ES-I3 (cell line): ENCODE results near the gene MRPL34.
A peak's percentile ranks its signal among the peaks of the same experiment; 100 is the strongest.
"Not testable (repeated sequence)": the region's sequence is repeated elsewhere in the genome, so short reads cannot be mapped to it uniquely, and the experiment has no call there.

Source experiments
- H3K36me3 ChIP-seq: 2 replicates; pipeline ENCODE4 v1.6.1; 2013; ENCODE audit warnings: mild to moderate bottlenecking, low read length, control low read depth, moderate library complexity; ENCODE audit not compliant: insufficient read depth
- H3K4me1 ChIP-seq: 2 replicates; pipeline ENCODE4 v1.6.1; 2013; ENCODE audit warnings: mild to moderate bottlenecking, control low read depth, low read length; ENCODE audit not compliant: insufficient read depth
- H3K9ac ChIP-seq: 2 replicates; pipeline ENCODE4 v1.6.1; 2013; ENCODE audit warnings: low read depth, mild to moderate bottlenecking, low read length, moderate library complexity
- H3K9me3 ChIP-seq: 2 replicates; pipeline ENCODE4 v1.6.1; 2013; ENCODE audit warnings: mild to moderate bottlenecking, low read length, moderate library complexity; ENCODE audit not compliant: control insufficient read depth, insufficient read depth

The MRPL34 gene

DNA sequence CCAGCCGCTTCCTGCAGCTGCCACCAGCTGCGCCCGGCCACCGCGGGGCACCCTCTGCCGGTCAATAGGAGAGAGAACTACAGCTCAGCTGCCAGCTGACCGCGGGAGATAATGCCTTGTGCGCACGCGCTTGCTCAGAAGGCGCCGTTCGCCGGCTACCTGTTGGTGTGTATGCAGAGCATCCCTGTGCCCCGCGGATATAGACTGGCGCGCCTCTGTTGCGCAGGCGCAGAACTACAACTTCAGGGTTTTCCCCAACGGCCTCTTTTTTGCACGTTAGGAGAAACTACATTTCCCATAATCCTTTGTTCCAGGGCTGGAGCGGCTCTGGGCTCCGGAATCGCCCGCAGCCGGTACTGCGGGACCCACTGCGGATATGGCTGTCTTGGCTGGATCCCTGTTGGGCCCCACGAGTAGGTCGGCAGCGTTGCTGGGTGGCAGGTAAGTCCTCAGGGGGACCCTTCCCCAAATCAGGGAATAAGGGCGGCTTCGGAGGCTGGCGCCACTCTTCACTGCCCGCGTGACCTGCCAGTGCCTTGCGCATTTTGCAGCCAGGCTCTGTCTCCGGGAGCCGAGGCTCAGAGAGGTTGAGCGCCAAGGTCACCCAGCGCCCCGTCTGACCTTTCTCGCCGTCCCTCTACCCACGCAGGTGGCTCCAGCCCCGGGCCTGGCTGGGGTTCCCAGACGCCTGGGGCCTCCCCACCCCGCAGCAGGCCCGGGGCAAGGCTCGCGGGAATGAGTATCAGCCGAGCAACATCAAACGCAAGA is at the start of gene MRPL34:
Gene MRPL34 (plus strand): TSS at position 356 of the 768 bp plus-strand sequence. CDS start 21 bp downstream, at position 377.
- Histone ChIP-seq H3K9me3 (no peaks in the 10 kb centered on the region), H3K4me1 (peaks cover 10% of the 10 kb centered on the region), H3K9ac (peak within 1 kb of the TSS; percentile 79), H3K36me3 (no peaks in the 10 kb centered on the region)

DNA sequence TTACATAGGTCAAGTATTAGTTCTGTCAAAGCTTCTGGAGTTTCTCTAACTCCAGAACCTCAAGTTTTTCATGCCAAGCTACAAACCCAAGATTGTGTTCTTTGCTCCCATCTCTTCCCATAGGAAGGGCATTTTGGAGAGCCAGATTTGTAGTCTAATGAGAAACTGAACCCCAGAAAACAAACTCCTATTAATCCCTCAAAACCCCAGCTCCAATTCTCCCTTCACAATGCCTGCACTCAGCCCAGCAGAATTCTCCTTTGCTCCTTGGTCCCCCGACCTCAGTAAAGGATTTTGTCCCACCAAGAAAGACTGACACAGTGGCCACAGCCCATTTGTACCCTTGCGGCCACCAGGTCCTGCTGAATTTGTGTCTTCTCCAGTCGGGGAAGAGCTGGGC is 49.5 kb upstream of the MRPL34 start:
- H3K9me3 ChIP-seq: peaks cover 11% of the 10 kb centered on the region
- no peak overlapping the region for H3K9ac ChIP-seq
- H3K4me1 ChIP-seq: no peaks in the 10 kb centered on the region
- H3K36me3 ChIP-seq: peaks cover 3% of the 10 kb centered on the region; the same call in 1 of the 2 replicates

DNA sequence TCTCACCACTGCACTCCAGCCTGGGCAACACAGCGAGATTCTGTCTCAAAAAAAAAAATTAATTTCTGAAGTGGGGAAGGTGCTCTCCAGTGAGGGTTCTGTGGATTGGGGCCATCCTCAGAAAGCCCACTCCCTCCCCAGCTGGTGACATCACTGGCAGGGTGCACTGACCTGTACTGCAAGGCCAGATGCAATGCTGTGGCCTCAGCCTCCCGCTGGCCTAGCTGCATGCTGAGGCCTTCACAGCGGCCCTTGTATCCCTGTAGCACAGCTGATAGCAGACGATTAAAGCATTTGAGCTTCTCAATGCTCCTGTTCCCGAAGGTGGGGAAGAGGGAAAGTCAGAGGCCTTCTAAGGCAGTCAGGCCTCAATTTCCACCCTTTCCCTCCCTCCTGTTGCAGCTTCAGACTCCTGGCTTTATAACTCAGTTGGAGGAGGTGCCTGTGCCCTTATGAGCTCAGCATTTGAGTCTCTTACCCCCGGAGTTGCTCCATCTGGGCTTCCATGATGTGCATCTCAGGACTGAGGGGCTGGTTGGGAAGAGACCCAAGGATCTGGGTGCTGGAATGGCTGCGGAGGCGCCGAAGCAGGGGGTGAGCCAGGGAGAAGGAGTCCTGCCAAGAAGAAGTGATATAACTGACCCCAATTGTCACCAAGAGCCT is 46.4 kb upstream of the MRPL34 start:
- H3K9ac ChIP-seq: no peak overlapping the region
- H3K36me3 ChIP-seq: peaks cover 3% of the 10 kb centered on the region; the same call in 1 of the 2 replicates
- 0 out of 2 replicates have a peak, but pooled peaks cover 1% of the 10 kb centered on the region for H3K4me1 ChIP-seq
- H3K9me3 ChIP-seq: peaks cover 11% of the 10 kb centered on the region

GRCh38 chr19:17259934-17260333 is 45.7 kb upstream of the MRPL34 start:
- Histone ChIP-seq H3K36me3 (peaks cover 3% of the 10 kb centered on the region; the same call in 1 of the 2 replicates), H3K4me1 (peaks cover 6% of the 10 kb centered on the region), H3K9ac (no peak overlapping the region), H3K9me3 (peaks cover 11% of the 10 kb centered on the region)

- Histone ChIP-seq H3K9ac (0 out of 2 replicates have a peak overlapping the region, but pooled peaks have one; percentile 7), H3K36me3 (peaks cover 3% of the 10 kb centered on the region; the same call in 1 of the 2 replicates), H3K4me1 (peaks cover 9% of the 10 kb centered on the region), H3K9me3 (peaks cover 11% of the 10 kb centered on the region)
These were observed 44.8 kb upstream of the MRPL34 start for GRCh38 chr19:17260842-17261325.

GRCh38 chr19:17262557-17262956 is 43.1 kb upstream of the MRPL34 start:
- H3K9ac ChIP-seq: no peak overlapping the region
- peaks cover 11% of the 10 kb centered on the region for H3K9me3 ChIP-seq
- H3K36me3 ChIP-seq: peaks cover 3% of the 10 kb centered on the region; the same call in 1 of the 2 replicates
- H3K4me1 ChIP-seq: peaks cover 9% of the 10 kb centered on the region

DNA sequence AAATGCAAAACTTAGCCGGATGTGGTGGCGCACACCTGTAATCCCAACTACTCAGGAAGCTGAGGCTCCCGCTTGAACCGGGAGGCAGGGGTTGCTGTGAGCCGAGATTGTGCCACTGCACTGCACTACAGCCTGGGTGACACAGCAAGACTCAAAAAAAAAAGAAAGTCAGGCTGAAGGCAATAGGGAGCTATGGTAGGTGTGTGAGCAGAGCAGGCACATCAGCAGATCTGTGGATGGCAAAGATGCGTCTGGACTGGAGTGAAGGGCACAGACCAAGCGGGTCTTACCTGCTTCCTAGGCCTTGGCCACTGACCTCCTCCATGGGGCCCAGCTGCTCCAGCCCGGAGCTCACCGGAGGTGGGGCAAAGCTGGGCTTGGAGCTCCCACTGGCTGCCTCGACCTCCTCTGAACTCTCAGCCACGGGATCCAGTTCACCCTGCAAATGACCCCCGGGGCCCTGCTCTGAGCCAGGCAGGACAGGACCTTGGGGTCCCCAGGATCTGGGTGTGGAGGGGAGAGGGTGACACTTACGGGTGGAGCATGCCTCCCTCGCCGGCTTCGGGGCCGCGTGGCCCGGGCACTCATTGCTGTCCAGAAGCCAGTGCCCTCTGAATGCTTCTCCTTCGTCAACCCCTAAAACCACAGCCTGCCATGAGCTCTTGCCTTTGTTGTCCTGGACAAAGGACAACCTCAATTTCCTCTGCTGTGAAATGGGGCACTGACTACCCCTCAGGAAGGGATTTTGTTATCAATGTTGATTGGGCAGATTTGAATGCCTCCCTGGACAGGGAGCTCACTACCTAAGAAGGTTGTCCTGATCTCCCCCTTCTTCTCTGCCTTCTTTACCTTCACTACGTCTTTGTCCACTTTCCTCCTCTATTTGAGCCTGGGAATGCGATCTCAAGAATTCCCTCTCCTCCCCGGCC is 41.7 kb upstream of the MRPL34 start:
- H3K9me3 ChIP-seq: peaks cover 11% of the 10 kb centered on the region
- H3K4me1 ChIP-seq: peaks cover 9% of the 10 kb centered on the region
- H3K9ac ChIP-seq: no peak overlapping the region
- H3K36me3 ChIP-seq: peaks cover 7% of the 10 kb centered on the region

GRCh38 chr19:17264641-17264979 is 41.1 kb upstream of the MRPL34 start, which contains the start of gene USHBP1:
USHBP1 (minus strand) TSS chr19:17264745; CDS start chr19:17264299, 446 bp downstream.
- Histone ChIP-seq H3K4me1 (peaks cover 9% of the 10 kb centered on the region), H3K9me3 (peaks cover 5% of the 10 kb centered on the region), H3K9ac (no peak within 1 kb of the TSS), H3K36me3 (peaks cover 3% of the 10 kb centered on the region; the same call in 1 of the 2 replicates)

- Histone ChIP-seq H3K4me1 (peaks cover 9% of the 10 kb centered on the region), H3K36me3 (peaks cover 4% of the 10 kb centered on the region), H3K9me3 (no peaks in the 10 kb centered on the region), H3K9ac (no peak overlapping the region)
These were observed 39.6 kb upstream of the MRPL34 start for GRCh38 chr19:17266026-17266425.

- no peak overlapping the region; the same call in 1 of the 2 replicates for H3K9ac ChIP-seq
- H3K36me3 ChIP-seq: peaks cover 7% of the 10 kb centered on the region
- no peaks in the 10 kb centered on the region for H3K9me3 ChIP-seq
- H3K4me1 ChIP-seq: peaks cover 9% of the 10 kb centered on the region
These were observed 39.1 kb upstream of the MRPL34 start for GRCh38 chr19:17266589-17266974.

GRCh38 chr19:17266975-17267788 is 38.5 kb upstream of the MRPL34 start, which contains the start of gene BABAM1:
BABAM1 (plus strand) TSS chr19:17267443; CDS start chr19:17268807, 1,364 bp downstream.
- Histone ChIP-seq H3K9me3 (no peaks in the 10 kb centered on the region), H3K4me1 (peaks cover 9% of the 10 kb centered on the region), H3K9ac (peak within 1 kb of the TSS; percentile 89), H3K36me3 (peaks cover 7% of the 10 kb centered on the region)

- peaks cover 9% of the 10 kb centered on the region for H3K4me1 ChIP-seq
- no peak overlapping the region for H3K9ac ChIP-seq
- no peaks in the 10 kb centered on the region for H3K9me3 ChIP-seq
- H3K36me3 ChIP-seq: peaks cover 13% of the 10 kb centered on the region
These were observed 36.9 kb upstream of the MRPL34 start for GRCh38 chr19:17268754-17269153.

GRCh38 chr19:17274892-17275291 is 30.8 kb upstream of the MRPL34 start:
- peaks cover 28% of the 10 kb centered on the region for H3K36me3 ChIP-seq
- not testable (repeated sequence) for H3K9ac ChIP-seq, H3K4me1 ChIP-seq, H3K9me3 ChIP-seq
